Islet precursor cell (in vitro differentiated cells): ENCODE data around the gene KDM4C.

Source experiments
- DNase-seq: peaks from one replicate; pipeline ENCODE4 v3.0.0-alpha.2; 2018

The KDM4C gene

GRCh38 chr9:6909181-6909580, 151.4 kb downstream of the KDM4C start:
- DNase-seq, result no peak

GRCh38 chr9:6910032-6910431, 152.3 kb downstream of the KDM4C start:
- DNase-seq, result no peak

GRCh38 chr9:6910497-6910896, 152.7 kb downstream of the KDM4C start:
- DNase-seq, result no peak

- DNase-seq, result no peak
These were observed 154.3 kb downstream of the KDM4C start for GRCh38 chr9:6911901-6912638.

- DNase-seq, result no peak
These were observed 157.9 kb downstream of the KDM4C start for GRCh38 chr9:6915635-6916034.

- DNase-seq, result no peak
These were observed 159.4 kb downstream of the KDM4C start for GRCh38 chr9:6917162-6917561.

GRCh38 chr9:6920041-6920440, 162.3 kb downstream of the KDM4C start:
- DNase-seq, result no peak

- DNase-seq, result no peak
These were observed 163.5 kb downstream of the KDM4C start for GRCh38 chr9:6921315-6921714.

GRCh38 chr9:6922124-6922676, 164.4 kb downstream of the KDM4C start:
- DNase-seq, result no peak

- no peak for DNase-seq
These were observed 164.9 kb downstream of the KDM4C start for GRCh38 chr9:6922680-6923079.

- no peak for DNase-seq
These were observed 165.3 kb downstream of the KDM4C start for GRCh38 chr9:6923086-6923485.

- peak; percentile 60 for DNase-seq
These were observed 166.4 kb downstream of the KDM4C start for GRCh38 chr9:6924149-6924548.

GRCh38 chr9:6924988-6925563, 167.3 kb downstream of the KDM4C start:
- no peak for DNase-seq

- no peak for DNase-seq
These were observed 168.1 kb downstream of the KDM4C start for GRCh38 chr9:6925836-6926235.

- DNase-seq, result no peak
These were observed 168.7 kb downstream of the KDM4C start for GRCh38 chr9:6926436-6926835.

GRCh38 chr9:6927838-6928237, 170.1 kb downstream of the KDM4C start:
- no peak for DNase-seq

- DNase-seq, result no peak
These were observed 171.1 kb downstream of the KDM4C start for GRCh38 chr9:6928863-6929262.

GRCh38 chr9:6929441-6930215, 171.9 kb downstream of the KDM4C start:
- DNase-seq, result no peak

- DNase-seq, result peak; percentile 66
These were observed 173.1 kb downstream of the KDM4C start for GRCh38 chr9:6930827-6931226.

- DNase-seq, result peak; percentile 90
These were observed 174.1 kb downstream of the KDM4C start for GRCh38 chr9:6931913-6932312.

GRCh38 chr9:6936103-6936502, 178.3 kb downstream of the KDM4C start:
- no peak for DNase-seq

GRCh38 chr9:6937209-6937608, 179.4 kb downstream of the KDM4C start:
- no peak for DNase-seq

- peak; percentile 70 for DNase-seq
These were observed 180.7 kb downstream of the KDM4C start for GRCh38 chr9:6938447-6938846.

- peak; percentile 54 for DNase-seq
These were observed 181.1 kb downstream of the KDM4C start for GRCh38 chr9:6938873-6939272.
